NCI-H2196 (cell line): ENCODE data around the gene CCDC68.
"Not testable (repeated sequence)": the region's sequence is repeated elsewhere in the genome, so short reads cannot be mapped to it uniquely, and the experiment has no call there.

Experiments
- DNase-seq: peaks from one replicate; lab custom pipeline; 2025; ENCODE audit not compliant: unreplicated experiment; lab: John Stamatoyannopoulos, UW

CCDC68 gene

GRCh38 chr18:54958704-54959625, at the start of gene CCDC68:
CCDC68 (minus strand) TSS chr18:54959461; CDS start chr18:54942791, 16,670 bp downstream.
- DNase-seq: no peak

GRCh38 chr18:55007602-55008001, 48.3 kb upstream of the CCDC68 start:
- DNase-seq: no peak

GRCh38 chr18:55003695-55004094, 44.4 kb upstream of the CCDC68 start:
- no peak for DNase-seq

- DNase-seq: no peak
These were observed 43.0 kb upstream of the CCDC68 start for GRCh38 chr18:55002261-55002660.

- no peak for DNase-seq
These were observed 42.2 kb upstream of the CCDC68 start for GRCh38 chr18:55001394-55002024.

GRCh38 chr18:55000529-55000928, 41.3 kb upstream of the CCDC68 start:
- DNase-seq: no peak

GRCh38 chr18:54999016-54999415, 39.8 kb upstream of the CCDC68 start:
- DNase-seq: no peak

- no peak for DNase-seq
These were observed 36.3 kb upstream of the CCDC68 start for GRCh38 chr18:54995421-54996143.

- no peak for DNase-seq
These were observed 32.7 kb upstream of the CCDC68 start for GRCh38 chr18:54991981-54992380.

GRCh38 chr18:54984908-54985307, 25.6 kb upstream of the CCDC68 start:
- no peak for DNase-seq

GRCh38 chr18:54983791-54984190, 24.5 kb upstream of the CCDC68 start:
- DNase-seq: no peak

- DNase-seq: peak; percentile 16
These were observed 23.9 kb upstream of the CCDC68 start for GRCh38 chr18:54983041-54983686.

GRCh38 chr18:54981076-54981475, 21.8 kb upstream of the CCDC68 start:
- no peak for DNase-seq

- DNase-seq: no peak
These were observed 16.3 kb upstream of the CCDC68 start for GRCh38 chr18:54975598-54975997.

- no peak for DNase-seq
These were observed 13.8 kb upstream of the CCDC68 start for GRCh38 chr18:54973046-54973445.

GRCh38 chr18:54968807-54969206, 9.5 kb upstream of the CCDC68 start:
- DNase-seq: no peak

GRCh38 chr18:54968237-54968636, 9.0 kb upstream of the CCDC68 start:
- DNase-seq: not testable (repeated sequence)

GRCh38 chr18:54967786-54968185, 8.5 kb upstream of the CCDC68 start:
- no peak for DNase-seq

- no peak for DNase-seq
These were observed 5.5 kb upstream of the CCDC68 start for GRCh38 chr18:54964741-54965140.

GRCh38 chr18:54962919-54963645, 3.8 kb upstream of the CCDC68 start:
- no peak for DNase-seq
